Uterus (tissue), 4 donors: ENCODE measurements around the gene AUTS2. TPM values are rescaled to one million over a fixed set of nuclear protein-coding genes. Genes with fewer than 3 reads are reported as not detected.

Experiments used
- DNase-seq, 2 donors: peaks; one replicate each; pipeline ENCODE4 v3.0.0-alpha.2; 2019 to 2020
- H3K27ac ChIP-seq, 2 donors: fragments of 200-600 bp; sonication (generic); 1 replicate in 1 of 2; 2 replicates in 1 of 2; pipeline ENCODE4 v1.5.1; 2016 to 2018
- H3K27me3 ChIP-seq, 2 donors: fragments of 200-600 bp; sonication (generic); one replicate each; pipeline ENCODE4 v1.5.1; 2018 to 2019; ENCODE audit warnings: control low read depth in 1 of 2
- H3K36me3 ChIP-seq, 2 donors: fragments of 200-600 bp; sonication (generic); one replicate each; pipeline ENCODE4 v1.5.1; 2019; ENCODE audit warnings: control low read depth in 1 of 2
- H3K4me1 ChIP-seq, 2 donors: fragments of 200-600 bp; sonication (generic); one replicate each; pipeline ENCODE4 v1.5.1; 2018 to 2019; ENCODE audit warnings: control low read depth in 1 of 2
- H3K4me3 ChIP-seq, 2 donors: fragments of 200-600 bp; sonication (generic); 1 replicate in 1 of 2; 2 replicates in 1 of 2; pipeline ENCODE4 v1.5.1; 2018 to 2019; ENCODE audit warnings: mild to moderate bottlenecking in 1 of 2
- H3K9me3 ChIP-seq, 2 donors: fragments of 200-600 bp; sonication (generic); one replicate each; pipeline ENCODE4 v1.5.1; 2019; ENCODE audit warnings: control low read depth in 1 of 2
- POLR2A ChIP-seq, 2 donors: fragments of 450-650 bp; IDR thresholded peaks; one replicate each; pipeline ENCODE4 v1.6.1; 2016; ENCODE audit warnings: antibody characterized with exemption in 2 of 2, mild to moderate bottlenecking in 1 of 2, moderate library complexity in 1 of 2
- intact Hi-C: fragments of 100-400 bp; cut with DNase I; formaldehyde crosslinking; loops from one replicate; pipeline ENCODE4 v1.15.1; 2023; ENCODE audit warnings: low total_unique reads
- total RNA-seq, 4 donors: library from RNA; depleted of rRNA in 3 of 4; stranded (reverse); fragments of >200 nt in 3 of 4; gene quantifications; one replicate each; pipeline versions ENCODE4 v1.1.0 to v1.2.4, GENCODE V29; 2014 to 2023
- TF ChIP-seq, protein P1 (sequence below), 4 experiments: fragments of 200-600 bp in 2 of 4; fragments of 450-650 bp in 2 of 4; sonication (generic) in 2 of 4; IDR thresholded peaks; one replicate each; pipeline ENCODE4 v1.5.1; 2016 to 2019; ENCODE audit warnings: antibody characterized with exemption in 4 of 4, mild to moderate bottlenecking in 2 of 4, moderate library complexity in 1 of 4
- donor health status: DM: yes; HTN: yes; CAD: no.

The AUTS2 gene
- total RNA-seq, 4 donors from 2014 or later, result 10.5 to 58.2 (median 30.0) TPM

DNA sequence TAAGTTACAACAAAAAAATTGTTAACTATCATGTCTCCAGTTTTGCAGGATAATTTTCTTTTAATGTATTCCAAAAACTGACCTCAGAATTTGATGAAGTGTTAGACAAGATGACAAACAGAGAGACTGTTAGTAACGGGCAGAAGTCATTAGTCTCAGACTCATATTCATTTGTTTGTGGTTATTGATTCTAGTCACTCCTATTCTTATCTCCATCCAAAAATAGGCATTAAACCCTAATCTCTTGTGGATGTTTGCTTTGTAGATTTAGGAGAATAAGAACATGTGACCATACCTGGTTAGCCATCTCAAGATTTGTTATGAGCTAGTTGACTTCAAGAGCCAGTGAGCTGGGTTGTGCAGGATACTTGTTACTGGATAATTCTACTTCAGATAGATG lies 261.1 kb downstream of the AUTS2 start:
- no peak for DNase-seq
- Histone ChIP-seq H3K27me3 (no peaks in the 10 kb centered on the region), H3K27ac (no peak overlapping the region), H3K4me3 (no peak overlapping the region), H3K36me3 (no peaks in the 10 kb centered on the region), H3K9me3 (no peaks in the 10 kb centered on the region), H3K4me1 (peaks cover 0 to 5% of the 10 kb centered on the region in 2 donors)
- TF ChIP-seq POLR2A (IDR thresholded peaks at IDR 0.05), result no peak
- TF ChIP-seq, protein P1, sequence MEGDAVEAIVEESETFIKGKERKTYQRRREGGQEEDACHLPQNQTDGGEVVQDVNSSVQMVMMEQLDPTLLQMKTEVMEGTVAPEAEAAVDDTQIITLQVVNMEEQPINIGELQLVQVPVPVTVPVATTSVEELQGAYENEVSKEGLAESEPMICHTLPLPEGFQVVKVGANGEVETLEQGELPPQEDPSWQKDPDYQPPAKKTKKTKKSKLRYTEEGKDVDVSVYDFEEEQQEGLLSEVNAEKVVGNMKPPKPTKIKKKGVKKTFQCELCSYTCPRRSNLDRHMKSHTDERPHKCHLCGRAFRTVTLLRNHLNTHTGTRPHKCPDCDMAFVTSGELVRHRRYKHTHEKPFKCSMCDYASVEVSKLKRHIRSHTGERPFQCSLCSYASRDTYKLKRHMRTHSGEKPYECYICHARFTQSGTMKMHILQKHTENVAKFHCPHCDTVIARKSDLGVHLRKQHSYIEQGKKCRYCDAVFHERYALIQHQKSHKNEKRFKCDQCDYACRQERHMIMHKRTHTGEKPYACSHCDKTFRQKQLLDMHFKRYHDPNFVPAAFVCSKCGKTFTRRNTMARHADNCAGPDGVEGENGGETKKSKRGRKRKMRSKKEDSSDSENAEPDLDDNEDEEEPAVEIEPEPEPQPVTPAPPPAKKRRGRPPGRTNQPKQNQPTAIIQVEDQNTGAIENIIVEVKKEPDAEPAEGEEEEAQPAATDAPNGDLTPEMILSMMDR (IDR thresholded peaks at IDR 0.05), result no peak
- intact Hi-C loops, result no loop called here

DNA sequence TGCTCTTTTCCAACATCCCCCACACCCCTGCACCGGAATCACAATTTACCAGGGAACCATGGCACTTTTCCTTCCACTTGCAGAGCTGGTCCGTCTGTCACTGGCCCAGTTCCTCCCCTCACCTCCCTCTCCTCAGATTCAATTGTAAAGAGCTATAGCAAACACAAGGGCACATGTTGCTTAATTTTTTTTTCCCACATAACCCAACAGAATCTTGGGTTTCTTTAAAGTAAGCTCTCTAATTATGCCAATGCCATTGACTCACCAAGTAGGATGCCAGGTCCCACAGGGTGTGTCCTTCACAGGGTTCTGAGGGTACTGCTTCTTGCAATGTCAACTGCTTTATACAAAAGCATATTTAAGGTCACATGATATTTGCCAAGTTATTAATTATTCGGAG lies 262.2 kb downstream of the AUTS2 start:
- no peak for TF ChIP-seq POLR2A (IDR thresholded peaks at IDR 0.05)
- TF ChIP-seq, protein P1 (IDR thresholded peaks at IDR 0.05), result no peak
- peaks cover 0 to 5% of the 10 kb centered on the region in 2 donors for H3K4me1 ChIP-seq
- no peaks in the 10 kb centered on the region for H3K9me3 ChIP-seq
- no peaks in the 10 kb centered on the region for H3K36me3 ChIP-seq
- DNase-seq, result no peak
- intact Hi-C loops, result no loop called here
- no peaks in the 10 kb centered on the region for H3K27me3 ChIP-seq
- no peak overlapping the region for H3K4me3 ChIP-seq
- no peak overlapping the region for H3K27ac ChIP-seq

DNA sequence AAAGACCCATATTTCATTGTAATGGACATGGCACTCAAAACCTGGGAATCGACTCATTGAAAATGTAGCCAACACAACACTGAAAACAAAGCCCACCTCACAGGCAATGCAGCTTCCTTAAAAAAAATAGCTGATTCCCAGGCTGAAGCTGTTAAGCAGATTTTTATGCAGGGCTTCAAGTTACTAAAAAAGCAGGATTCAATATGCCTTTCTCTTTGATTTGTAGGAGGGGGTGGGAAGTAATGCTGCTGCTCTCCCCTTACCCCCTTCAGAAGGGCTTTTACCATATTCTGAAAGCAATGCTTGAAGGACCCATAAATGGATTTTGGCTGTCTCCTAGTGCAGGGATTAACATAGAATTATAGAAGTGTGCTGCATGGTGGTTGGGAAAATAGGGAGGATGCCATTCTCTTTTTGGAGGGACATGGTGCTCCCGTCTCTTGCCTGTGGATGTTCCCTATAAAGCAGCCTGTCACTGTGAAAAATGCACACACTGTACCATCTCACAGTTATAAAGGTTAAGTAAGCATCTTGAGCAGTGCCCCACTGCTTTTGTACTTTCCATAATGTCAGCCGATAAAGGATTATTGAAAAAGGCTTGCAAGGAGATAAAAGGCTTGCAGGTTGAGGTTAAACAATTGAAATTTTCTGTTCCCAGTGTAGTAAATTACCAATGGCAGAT lies 262.8 kb downstream of the AUTS2 start:
- no peak overlapping the region for H3K27ac ChIP-seq
- H3K27me3 ChIP-seq, result no peaks in the 10 kb centered on the region
- no peak overlapping the region for H3K4me3 ChIP-seq
- intact Hi-C loops, result no loop called here
- TF ChIP-seq, protein P1 (IDR thresholded peaks at IDR 0.05), result no peak
- TF ChIP-seq POLR2A (IDR thresholded peaks at IDR 0.05), result no peak
- no peaks in the 10 kb centered on the region for H3K9me3 ChIP-seq
- H3K4me1 ChIP-seq, result peaks cover 0 to 5% of the 10 kb centered on the region in 2 donors
- H3K36me3 ChIP-seq, result no peaks in the 10 kb centered on the region
- DNase-seq, result no peak

DNA sequence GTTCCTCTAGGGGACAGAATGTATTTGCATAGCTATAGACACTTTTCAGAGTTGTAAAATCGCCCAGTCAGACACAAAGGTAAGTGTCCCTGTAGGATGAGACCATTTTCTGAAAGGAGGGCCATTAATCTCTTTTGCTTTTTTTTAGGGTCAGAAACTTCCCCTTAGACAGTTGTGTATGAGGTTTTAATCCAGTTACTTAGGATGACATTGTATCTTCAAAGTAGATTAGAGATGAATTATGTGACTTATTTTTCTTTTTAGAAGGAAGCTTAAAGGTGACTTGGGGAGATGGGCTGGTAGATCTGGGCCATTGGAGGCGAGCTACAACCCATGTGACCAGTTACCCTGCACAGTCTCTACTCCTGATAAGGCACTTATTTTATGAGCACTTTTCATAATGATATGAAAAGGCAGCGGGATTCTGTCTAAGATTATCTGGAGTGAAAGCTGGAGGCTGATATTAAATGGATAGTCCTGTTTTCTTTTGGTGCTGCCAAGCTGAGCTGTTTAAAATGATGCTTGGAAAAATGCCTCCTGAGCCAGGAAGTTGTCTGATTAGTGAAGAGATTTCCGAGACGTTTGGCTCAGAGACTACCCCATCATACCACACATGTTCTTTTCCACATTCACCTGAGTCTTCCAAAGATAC lies 264.3 kb downstream of the AUTS2 start:
- DNase-seq, result no peak
- no peaks in the 10 kb centered on the region for H3K27me3 ChIP-seq
- H3K27ac ChIP-seq, result no peak overlapping the region
- peaks cover 0 to 5% of the 10 kb centered on the region in 2 donors for H3K4me1 ChIP-seq
- H3K9me3 ChIP-seq, result no peaks in the 10 kb centered on the region
- no peak overlapping the region for H3K4me3 ChIP-seq
- TF ChIP-seq, protein P1 (IDR thresholded peaks at IDR 0.05), result no peak
- TF ChIP-seq POLR2A (IDR thresholded peaks at IDR 0.05), result no peak
- no peaks in the 10 kb centered on the region for H3K36me3 ChIP-seq
- intact Hi-C loops, result no loop called here

DNA sequence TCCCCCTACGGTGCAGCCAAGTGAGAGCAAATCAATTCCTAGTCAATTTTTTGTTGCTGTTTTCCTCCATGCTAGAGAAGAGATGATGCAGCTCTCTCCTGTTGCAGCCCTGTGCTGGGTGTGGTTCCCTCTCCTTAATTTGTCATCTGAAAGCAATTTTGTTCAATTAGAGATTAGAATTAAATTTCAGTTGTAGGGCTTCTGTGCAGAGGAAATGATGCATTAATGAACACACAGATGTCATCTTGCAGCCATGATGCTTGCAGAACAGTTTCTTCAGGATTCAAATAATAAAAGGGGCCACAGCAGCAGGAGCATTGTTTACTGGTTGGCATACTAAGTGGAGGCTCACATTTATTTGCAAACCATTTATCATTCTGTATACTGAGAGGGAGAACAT lies 266.0 kb downstream of the AUTS2 start:
- no peaks in the 10 kb centered on the region for H3K36me3 ChIP-seq
- no peak for TF ChIP-seq POLR2A (IDR thresholded peaks at IDR 0.05)
- TF ChIP-seq, protein P1 (IDR thresholded peaks at IDR 0.05), result no peak
- DNase-seq, result no peak

More for the DNA sequence above, 266.0 kb downstream of the AUTS2 start:
- no peak overlapping the region for H3K4me3 ChIP-seq
- H3K9me3 ChIP-seq, result no peaks in the 10 kb centered on the region
- H3K27me3 ChIP-seq, result no peaks in the 10 kb centered on the region
- no peak overlapping the region for H3K27ac ChIP-seq
- H3K4me1 ChIP-seq, result peaks cover 0 to 5% of the 10 kb centered on the region in 2 donors
- intact Hi-C loops, result no loop called here
